Measurements from ENCODE around the gene MRGPRG. TPM values are rescaled to one million over a fixed set of nuclear protein-coding genes. Genes with fewer than 3 reads are reported as not detected.

MRGPRG gene
- total RNA-seq, 2 experiments from 2014 or later: not detected

GRCh38 chr11:3221408-3222002 is 2.9 kb upstream of the MRGPRG start:
- no peak overlapping the region for H3K4me3 Mint-ChIP-seq
- TF ChIP-seq CTCF (IDR thresholded peaks at IDR 0.05): no peak
- no peak for ATAC-seq (ENCODE audit: poor library complexity)
- ChIA-PET CTCF (no interaction called here), POLR2A (no interaction called here)
- Histone ChIP-seq H3K27ac (ENCODE audit: low read depth in 1 of 2, low read length in 2 of 2) (no peak overlapping the region), H3K27me3 (ENCODE audit: control insufficient read depth in 1 of 2, insufficient read depth in 2 of 2, low read length in 2 of 2) (peaks cover 2 to 5% of the 10 kb centered on the region in 2 experiments), H3K9me3 (ENCODE audit: control insufficient read depth in 1 of 2, insufficient read depth in 1 of 2, low read length in 2 of 2) (peaks cover 0 to 4% of the 10 kb centered on the region in 2 experiments), H3K4me3 (ENCODE audit: low read length) (no peak overlapping the region), H3K4me1 (ENCODE audit: insufficient read depth, low read length) (peaks cover 15% of the 10 kb centered on the region), H3K36me3 (ENCODE audit: insufficient read depth, low read length) (no peaks in the 10 kb centered on the region)
- H3K27ac Mint-ChIP-seq: no peak overlapping the region
- DNase-seq: peak in 2 of 14 experiments; percentile 8 to 28
- peaks cover 8% of the 10 kb centered on the region for H3K4me1 Mint-ChIP-seq (ENCODE audit: low read depth)
- intact Hi-C loops (cut with DNase I, micrococcal nuclease): no loop called here
- H3K27me3 Mint-ChIP-seq: peaks cover 20% of the 10 kb centered on the region
- H3K9me3 Mint-ChIP-seq: no peaks in the 10 kb centered on the region
- no peaks in the 10 kb centered on the region for H3K36me3 Mint-ChIP-seq (ENCODE audit: low read depth)

- Histone ChIP-seq H3K4me1 (ENCODE audit: insufficient read depth, low read length) (peaks cover 15% of the 10 kb centered on the region), H3K9me3 (ENCODE audit: control insufficient read depth in 1 of 2, insufficient read depth in 1 of 2, low read length in 2 of 2) (peaks cover 0 to 4% of the 10 kb centered on the region in 2 experiments), H3K27ac (ENCODE audit: low read depth in 1 of 2, low read length in 2 of 2) (no peak overlapping the region), H3K36me3 (ENCODE audit: insufficient read depth, low read length) (no peaks in the 10 kb centered on the region), H3K4me3 (ENCODE audit: low read length) (no peak overlapping the region), H3K27me3 (ENCODE audit: control insufficient read depth in 1 of 2, insufficient read depth in 2 of 2, low read length in 2 of 2) (peaks cover 5 to 8% of the 10 kb centered on the region in 2 experiments)
- ChIA-PET CTCF (no interaction called here), POLR2A (no interaction called here)
- intact Hi-C loops (cut with DNase I, micrococcal nuclease): no loop called here
- no peak for ATAC-seq (ENCODE audit: poor library complexity)
- no peak overlapping the region for H3K27ac Mint-ChIP-seq
- peaks cover 8% of the 10 kb centered on the region for H3K4me1 Mint-ChIP-seq (ENCODE audit: low read depth)
- TF ChIP-seq CTCF (IDR thresholded peaks at IDR 0.05): no peak
- H3K4me3 Mint-ChIP-seq: no peak overlapping the region
- no peaks in the 10 kb centered on the region for H3K9me3 Mint-ChIP-seq
- DNase-seq: peak in 2 of 14 experiments; percentile 6 to 22
- peaks cover 20% of the 10 kb centered on the region for H3K27me3 Mint-ChIP-seq
- H3K36me3 Mint-ChIP-seq (ENCODE audit: low read depth): no peaks in the 10 kb centered on the region
Observed at GRCh38 chr11:3220521-3221407, 2.2 kb upstream of the MRGPRG start.

GRCh38 chr11:3220101-3220500 is 1.5 kb upstream of the MRGPRG start:
- DNase-seq (peak in 1 of 14 experiments; percentile 6), ATAC-seq (ENCODE audit: poor library complexity) (no peak)
- no peak overlapping the region for H3K27ac ChIP-seq (ENCODE audit: low read depth in 1 of 2, low read length in 2 of 2)
- peaks cover 15% of the 10 kb centered on the region for H3K4me1 ChIP-seq (ENCODE audit: insufficient read depth, low read length)
- peaks cover 22% of the 10 kb centered on the region for H3K27me3 Mint-ChIP-seq
- no peaks in the 10 kb centered on the region for H3K9me3 Mint-ChIP-seq
- peaks cover 5 to 8% of the 10 kb centered on the region in 2 experiments for H3K27me3 ChIP-seq (ENCODE audit: control insufficient read depth in 1 of 2, insufficient read depth in 2 of 2, low read length in 2 of 2)
- H3K4me3 ChIP-seq (ENCODE audit: low read length): no peak overlapping the region
- POLR2A ChIA-PET: no interaction called here
- no peaks in the 10 kb centered on the region for H3K36me3 ChIP-seq (ENCODE audit: insufficient read depth, low read length)
- no peak for TF ChIP-seq CTCF (IDR thresholded peaks at IDR 0.05)
- H3K9me3 ChIP-seq (ENCODE audit: control insufficient read depth in 1 of 2, insufficient read depth in 1 of 2, low read length in 2 of 2): peaks cover 0 to 4% of the 10 kb centered on the region in 2 experiments
- H3K36me3 Mint-ChIP-seq (ENCODE audit: low read depth): no peaks in the 10 kb centered on the region
- H3K4me1 Mint-ChIP-seq (ENCODE audit: low read depth): peaks cover 8% of the 10 kb centered on the region
- intact Hi-C loops (cut with DNase I, micrococcal nuclease): no loop called here
- H3K27ac Mint-ChIP-seq: no peak overlapping the region
- CTCF ChIA-PET: no interaction called here
- H3K4me3 Mint-ChIP-seq: no peak overlapping the region

Data from CD4-positive, alpha-beta T cell (primary cell).